ENCODE measurements around the gene STARD8. TPM values are rescaled to one million over a fixed set of nuclear protein-coding genes. Genes with fewer than 3 reads are reported as not detected.
"Not testable (repeated sequence)": the region's sequence is repeated elsewhere in the genome, so short reads cannot be mapped to it uniquely, and the experiment has no call there.

Gene STARD8
- total RNA-seq, 1 donor = 2.0 TPM

DNA sequence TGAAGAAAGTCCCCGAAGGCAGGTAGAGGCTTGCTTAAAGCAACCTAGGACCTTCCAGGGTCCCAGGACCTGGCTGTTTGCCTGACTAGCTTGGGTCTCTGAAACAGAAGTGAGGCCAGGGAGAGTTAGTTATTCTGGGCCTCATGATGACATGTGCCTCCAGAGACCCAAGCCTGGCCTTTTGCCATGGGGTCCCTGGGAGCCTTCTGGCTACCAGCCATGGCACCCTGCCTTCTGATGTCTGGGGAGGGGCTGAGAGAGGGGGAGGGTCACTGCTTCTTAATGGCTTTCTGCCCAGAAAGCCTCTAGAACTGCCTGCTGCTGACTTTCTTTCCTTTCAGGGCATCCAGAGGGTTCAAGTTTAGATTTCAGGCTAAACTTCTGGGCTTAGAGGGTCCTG, 1.0 kb upstream of the STARD8 start:
- Histone ChIP-seq H3K9me3 (ENCODE audit: low read depth, low read length) (no peaks in the 10 kb centered on the region), H3K4me1 (ENCODE audit: insufficient read depth, low read length) (no peaks in the 10 kb centered on the region), H3K4me3 (ENCODE audit: low read length) (no peak overlapping the region), H3K27me3 (ENCODE audit: insufficient read depth, low read length) (no peaks in the 10 kb centered on the region)

DNA sequence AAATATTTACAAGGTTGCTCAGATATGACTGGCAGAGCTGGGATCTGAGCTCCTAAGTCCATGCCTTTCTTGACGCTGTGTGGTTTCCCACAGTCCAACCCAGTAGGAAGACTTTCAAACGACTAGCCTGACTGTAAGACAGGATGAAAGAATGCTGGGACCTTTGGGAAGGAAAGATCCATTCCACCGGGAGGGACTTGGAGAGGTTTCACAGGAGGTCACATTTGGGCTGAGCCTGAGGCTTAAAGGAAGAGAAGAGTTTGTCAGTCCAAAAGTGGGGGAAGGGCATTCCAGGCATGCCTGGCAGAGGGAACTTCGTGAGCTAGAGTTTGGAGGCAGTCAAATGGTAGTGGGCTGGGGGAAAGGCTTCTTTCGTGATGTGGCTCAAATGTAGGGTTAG, 1.5 kb downstream of the STARD8 start:
- Histone ChIP-seq H3K9me3 (ENCODE audit: low read depth, low read length) (no peaks in the 10 kb centered on the region), H3K4me1 (ENCODE audit: insufficient read depth, low read length) (no peaks in the 10 kb centered on the region), H3K4me3 (ENCODE audit: low read length) (no peak overlapping the region), H3K27me3 (ENCODE audit: insufficient read depth, low read length) (no peaks in the 10 kb centered on the region)

DNA sequence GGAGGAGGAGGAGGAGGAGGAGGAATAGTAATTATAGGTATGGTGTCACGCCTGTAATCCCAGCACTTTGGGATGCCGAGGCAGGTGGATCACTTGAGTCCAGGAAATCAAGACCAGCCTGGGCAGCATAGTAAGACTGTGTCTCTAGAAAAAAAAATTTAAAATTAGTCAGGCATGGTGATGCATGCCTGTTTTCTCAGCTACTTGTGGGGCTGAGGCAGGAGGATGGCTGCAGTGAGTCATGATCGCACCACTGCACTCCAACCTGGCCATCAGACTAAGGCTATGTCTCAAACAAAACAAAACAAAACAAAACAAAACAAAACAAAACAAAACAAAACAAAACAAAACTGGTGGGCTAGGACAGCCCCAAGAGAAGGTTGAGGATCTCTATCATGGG, 3.0 kb downstream of the STARD8 start:
- no peaks in the 10 kb centered on the region for H3K4me1 ChIP-seq (ENCODE audit: insufficient read depth, low read length)
- H3K27me3 ChIP-seq (ENCODE audit: insufficient read depth, low read length) = no peaks in the 10 kb centered on the region
- no peaks in the 10 kb centered on the region for H3K9me3 ChIP-seq (ENCODE audit: low read depth, low read length)
- no peak overlapping the region for H3K4me3 ChIP-seq (ENCODE audit: low read length)

DNA sequence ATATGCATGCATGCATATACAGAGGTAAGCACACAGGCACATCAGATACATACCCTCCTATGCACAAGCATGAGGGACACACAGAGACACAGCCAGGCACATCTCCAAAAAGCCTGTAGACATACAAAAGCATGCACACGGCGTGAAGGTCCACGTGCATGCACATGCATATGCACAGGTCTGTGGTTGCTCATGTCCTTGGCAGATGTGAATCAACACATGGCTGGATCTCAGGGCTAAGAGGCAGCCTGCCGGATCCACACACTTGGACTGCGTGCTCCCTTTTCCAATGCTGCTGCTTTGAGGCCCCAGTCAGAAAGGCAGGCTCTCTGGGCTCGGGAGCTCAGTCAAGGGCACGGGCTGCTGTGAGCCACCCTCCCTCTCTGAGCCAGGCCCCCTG, 3.6 kb downstream of the STARD8 start:
- H3K9me3 ChIP-seq (ENCODE audit: low read depth, low read length) = no peaks in the 10 kb centered on the region
- H3K4me3 ChIP-seq (ENCODE audit: low read length) = no peak overlapping the region
- H3K27me3 ChIP-seq (ENCODE audit: insufficient read depth, low read length) = no peaks in the 10 kb centered on the region
- no peaks in the 10 kb centered on the region for H3K4me1 ChIP-seq (ENCODE audit: insufficient read depth, low read length)

DNA sequence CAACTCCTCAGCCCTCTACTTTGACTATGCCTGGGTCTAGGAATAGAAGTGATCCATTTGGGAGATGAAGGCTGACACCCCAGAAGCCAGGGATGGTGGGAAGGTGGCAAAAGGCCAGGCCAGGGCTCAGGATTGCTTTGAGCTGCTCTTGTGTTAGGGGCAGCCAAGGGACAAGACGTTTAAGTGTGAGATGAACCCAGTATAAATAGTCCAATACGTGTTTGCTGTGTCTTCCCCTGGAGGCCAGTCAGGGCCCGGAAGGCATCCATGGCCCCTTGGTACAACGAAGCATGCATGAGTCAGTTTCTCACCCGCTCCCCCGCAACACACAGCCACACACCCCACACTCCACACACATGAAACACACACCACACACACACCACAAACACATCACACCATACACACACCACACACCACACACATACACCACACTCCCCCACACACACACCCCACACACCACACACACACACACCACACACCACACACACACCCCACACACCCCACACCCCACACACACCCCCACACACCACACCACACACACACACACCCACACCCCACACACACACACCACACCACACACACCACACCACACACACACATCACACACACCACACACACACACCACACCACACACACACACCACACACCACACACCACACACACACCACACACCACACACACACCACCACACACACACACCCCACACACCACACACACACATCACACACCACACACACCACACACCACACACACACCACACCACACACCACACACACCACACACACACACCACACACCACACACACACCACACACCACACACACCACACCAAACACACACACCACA, 5.1 kb downstream of the STARD8 start:
- Histone ChIP-seq H3K9me3 (ENCODE audit: low read depth, low read length) (no peaks in the 10 kb centered on the region), H3K4me3 (ENCODE audit: low read length) (no peak overlapping the region), H3K27me3 (ENCODE audit: insufficient read depth, low read length) (no peaks in the 10 kb centered on the region), H3K4me1 (ENCODE audit: insufficient read depth, low read length) (no peaks in the 10 kb centered on the region)

DNA sequence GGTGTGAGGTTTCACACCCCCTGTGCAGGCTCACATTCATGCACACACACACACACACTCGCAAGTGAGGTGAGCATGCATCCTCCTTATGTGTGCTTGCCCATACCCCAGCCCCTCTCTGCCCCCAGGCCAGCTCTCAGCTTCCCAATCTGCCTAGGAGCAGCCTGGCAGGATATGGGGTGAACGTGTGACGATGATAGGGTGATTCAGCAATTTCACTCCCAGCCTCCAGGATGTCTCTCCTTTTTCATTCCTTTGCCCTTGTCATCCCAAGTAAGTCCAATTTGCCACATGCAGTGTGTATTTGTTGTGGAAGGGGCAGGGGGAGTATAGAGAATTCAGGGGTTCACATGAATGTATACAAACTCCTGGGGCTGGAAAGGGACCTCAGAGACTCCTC, 7.2 kb downstream of the STARD8 start:
- Histone ChIP-seq H3K27me3 (ENCODE audit: insufficient read depth, low read length) (no peaks in the 10 kb centered on the region), H3K9me3 (ENCODE audit: low read depth, low read length) (no peaks in the 10 kb centered on the region), H3K4me1 (ENCODE audit: insufficient read depth, low read length) (peaks cover 5% of the 10 kb centered on the region), H3K4me3 (ENCODE audit: low read length) (no peak overlapping the region)

DNA sequence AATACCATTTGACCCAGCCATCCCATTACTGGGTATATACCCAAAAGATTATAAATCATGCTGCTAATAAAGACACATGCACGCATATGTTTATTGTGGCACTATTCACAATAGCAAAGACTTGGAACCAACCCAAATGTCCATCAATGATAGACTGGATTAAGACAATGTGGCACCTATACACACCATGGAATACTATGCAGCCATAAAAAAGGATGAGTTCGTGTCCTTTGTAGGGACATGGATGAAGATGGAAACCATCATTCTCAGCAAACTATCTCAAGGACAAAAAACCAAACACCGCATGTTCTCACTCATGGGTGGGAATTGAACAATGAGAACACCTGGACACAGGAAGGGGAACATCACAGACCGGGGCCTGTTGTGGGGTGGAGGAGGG, 9.0 kb downstream of the STARD8 start:
- H3K9me3 ChIP-seq (ENCODE audit: low read depth, low read length); H3K4me1 ChIP-seq (ENCODE audit: insufficient read depth, low read length); H3K4me3 ChIP-seq (ENCODE audit: low read length); H3K27me3 ChIP-seq (ENCODE audit: insufficient read depth, low read length): not testable (repeated sequence)

DNA sequence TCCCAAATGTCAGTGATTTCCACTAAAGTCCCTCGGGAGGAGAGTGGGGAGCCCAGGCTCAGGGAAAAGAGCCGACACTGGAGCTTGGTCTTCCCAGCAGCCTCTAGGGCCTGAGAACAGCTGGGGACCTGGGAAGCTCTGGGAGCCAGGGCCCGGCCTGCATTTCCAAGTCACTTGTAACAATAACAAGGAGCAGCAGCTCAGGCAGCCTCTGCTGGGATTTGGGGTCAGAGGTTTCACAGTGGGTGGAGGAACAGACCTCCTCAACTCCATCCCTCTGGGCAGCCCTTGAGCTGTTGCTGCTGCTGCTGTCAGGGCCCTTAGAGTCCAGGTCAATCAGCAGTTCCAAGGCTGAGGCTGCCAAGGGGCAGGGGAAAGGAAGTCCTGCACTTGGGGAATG, 11.1 kb downstream of the STARD8 start:
- Histone ChIP-seq H3K9me3 (ENCODE audit: low read depth, low read length) (no peaks in the 10 kb centered on the region), H3K27me3 (ENCODE audit: insufficient read depth, low read length) (no peaks in the 10 kb centered on the region), H3K4me3 (ENCODE audit: low read length) (no peak overlapping the region), H3K4me1 (ENCODE audit: insufficient read depth, low read length) (peaks cover 5% of the 10 kb centered on the region)

DNA sequence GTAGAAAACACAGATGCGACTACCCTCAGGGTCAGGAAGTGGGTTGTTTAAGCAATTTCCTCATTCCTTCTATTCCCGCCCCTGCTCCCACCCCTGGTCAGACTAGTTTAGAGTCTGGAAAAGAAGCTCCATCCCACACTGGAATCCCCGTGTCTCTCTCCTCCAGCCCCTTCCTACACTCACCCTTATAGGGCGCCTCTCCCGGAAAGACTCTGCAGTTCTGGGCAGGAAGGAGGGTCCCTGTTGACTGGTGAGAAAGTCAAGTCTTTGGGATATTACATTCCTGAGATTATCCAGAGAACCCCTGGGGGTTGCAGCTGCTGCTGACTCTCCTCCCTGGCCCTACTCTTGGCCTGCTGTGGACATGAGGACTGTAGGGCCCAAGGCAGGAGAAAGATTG, 11.9 kb downstream of the STARD8 start:
- Histone ChIP-seq H3K9me3 (ENCODE audit: low read depth, low read length) (no peaks in the 10 kb centered on the region), H3K27me3 (ENCODE audit: insufficient read depth, low read length) (no peaks in the 10 kb centered on the region)

DNA sequence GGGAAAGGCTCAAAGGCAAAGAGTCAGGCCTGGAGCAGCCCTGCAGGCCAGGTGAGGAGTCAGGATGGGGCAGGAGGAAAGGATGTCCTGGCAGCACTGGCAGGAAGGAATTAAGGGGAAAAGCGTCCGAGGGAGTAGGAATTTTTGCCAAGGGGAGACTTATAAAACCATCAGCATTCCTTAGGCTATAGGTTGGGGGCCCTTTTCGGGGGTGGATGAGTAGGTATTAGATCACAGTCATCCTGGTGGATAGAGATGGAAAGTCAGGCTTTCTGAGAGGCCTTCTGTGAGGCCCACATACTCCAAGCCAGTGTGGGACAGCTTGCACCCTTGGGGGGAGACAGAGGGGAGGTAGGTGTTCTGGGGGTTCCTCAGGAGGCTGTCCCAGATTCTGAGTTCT, 12.3 kb downstream of the STARD8 start:
- no peak overlapping the region for H3K4me3 ChIP-seq (ENCODE audit: low read length)
- H3K27me3 ChIP-seq (ENCODE audit: insufficient read depth, low read length) = no peaks in the 10 kb centered on the region
- H3K9me3 ChIP-seq (ENCODE audit: low read depth, low read length) = no peaks in the 10 kb centered on the region
- peaks cover 5% of the 10 kb centered on the region for H3K4me1 ChIP-seq (ENCODE audit: insufficient read depth, low read length)

More for the DNA sequence above, 11.9 kb downstream of the STARD8 start:
- peaks cover 5% of the 10 kb centered on the region for H3K4me1 ChIP-seq (ENCODE audit: insufficient read depth, low read length)
- no peak overlapping the region for H3K4me3 ChIP-seq (ENCODE audit: low read length)

DNA sequence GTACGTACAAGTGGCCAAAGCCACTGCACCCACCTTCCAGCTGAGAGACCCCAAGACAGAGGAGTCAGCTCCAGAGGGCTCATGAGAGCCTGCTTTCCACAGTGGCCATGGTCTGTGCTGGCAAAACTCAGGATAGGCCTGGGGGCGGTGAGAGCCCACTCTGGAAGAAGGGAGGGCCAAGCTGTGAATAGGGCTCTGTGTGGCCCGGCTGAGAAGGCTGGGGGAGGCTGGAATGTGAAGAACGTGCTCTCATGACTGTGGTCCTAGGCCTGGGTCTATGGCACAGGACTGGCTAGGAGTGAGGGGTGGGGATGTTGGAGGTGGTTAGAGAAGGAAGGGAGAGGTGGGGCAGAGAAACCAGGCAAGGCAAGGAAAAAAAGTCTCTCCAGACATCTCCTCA, 13.3 kb downstream of the STARD8 start:
- Histone ChIP-seq H3K4me1 (ENCODE audit: insufficient read depth, low read length) (peaks cover 10% of the 10 kb centered on the region), H3K4me3 (ENCODE audit: low read length) (no peak overlapping the region), H3K27me3 (ENCODE audit: insufficient read depth, low read length) (no peaks in the 10 kb centered on the region), H3K9me3 (ENCODE audit: low read depth, low read length) (no peaks in the 10 kb centered on the region)

DNA sequence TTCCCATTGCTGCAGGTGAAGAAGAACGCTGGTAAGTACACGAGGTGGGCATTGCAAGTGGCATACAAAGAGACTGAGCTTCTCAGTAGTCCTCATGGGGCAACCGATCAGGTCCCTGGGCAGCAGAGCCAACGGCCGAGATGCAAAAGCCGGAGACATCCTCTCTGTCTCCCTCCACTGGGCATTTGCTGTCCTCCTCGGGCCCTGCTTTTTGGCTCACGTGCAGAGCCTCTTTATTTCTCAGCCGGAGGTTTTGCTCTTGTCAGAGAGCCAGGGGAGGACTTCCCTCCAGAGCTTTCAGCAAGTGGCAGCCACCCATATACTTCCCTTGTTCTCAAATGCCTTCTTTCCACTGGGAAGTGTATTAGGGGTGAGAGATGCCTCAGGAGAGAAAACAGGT, 18.0 kb downstream of the STARD8 start:
- Histone ChIP-seq H3K9me3 (ENCODE audit: low read depth, low read length) (no peaks in the 10 kb centered on the region), H3K4me3 (ENCODE audit: low read length) (no peak overlapping the region), H3K27me3 (ENCODE audit: insufficient read depth, low read length) (no peaks in the 10 kb centered on the region), H3K4me1 (ENCODE audit: insufficient read depth, low read length) (peaks cover 11% of the 10 kb centered on the region)

DNA sequence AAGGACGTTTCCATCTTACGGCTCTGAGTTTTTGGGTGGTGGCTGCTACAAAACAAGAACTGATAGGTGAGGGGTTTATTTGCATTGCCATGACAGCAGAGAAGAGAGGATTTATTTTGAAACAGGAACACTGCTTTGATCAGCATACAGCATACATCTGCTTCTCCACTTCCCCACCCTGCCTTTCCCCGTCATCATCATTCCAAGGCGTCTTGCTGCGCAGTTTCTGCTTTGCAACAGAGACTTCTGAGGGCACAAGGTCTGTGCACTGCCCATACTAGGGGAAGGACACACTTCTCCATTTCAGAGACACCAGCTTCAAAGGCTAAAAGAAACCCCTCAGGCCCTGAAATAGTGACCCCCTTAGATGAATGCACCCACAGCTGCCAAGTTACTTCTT, 19.1 kb downstream of the STARD8 start:
- H3K4me3 ChIP-seq (ENCODE audit: low read length) = no peak overlapping the region
- peaks cover 11% of the 10 kb centered on the region for H3K4me1 ChIP-seq (ENCODE audit: insufficient read depth, low read length)
- H3K27me3 ChIP-seq (ENCODE audit: insufficient read depth, low read length) = no peaks in the 10 kb centered on the region
- H3K9me3 ChIP-seq (ENCODE audit: low read depth, low read length) = no peaks in the 10 kb centered on the region

DNA sequence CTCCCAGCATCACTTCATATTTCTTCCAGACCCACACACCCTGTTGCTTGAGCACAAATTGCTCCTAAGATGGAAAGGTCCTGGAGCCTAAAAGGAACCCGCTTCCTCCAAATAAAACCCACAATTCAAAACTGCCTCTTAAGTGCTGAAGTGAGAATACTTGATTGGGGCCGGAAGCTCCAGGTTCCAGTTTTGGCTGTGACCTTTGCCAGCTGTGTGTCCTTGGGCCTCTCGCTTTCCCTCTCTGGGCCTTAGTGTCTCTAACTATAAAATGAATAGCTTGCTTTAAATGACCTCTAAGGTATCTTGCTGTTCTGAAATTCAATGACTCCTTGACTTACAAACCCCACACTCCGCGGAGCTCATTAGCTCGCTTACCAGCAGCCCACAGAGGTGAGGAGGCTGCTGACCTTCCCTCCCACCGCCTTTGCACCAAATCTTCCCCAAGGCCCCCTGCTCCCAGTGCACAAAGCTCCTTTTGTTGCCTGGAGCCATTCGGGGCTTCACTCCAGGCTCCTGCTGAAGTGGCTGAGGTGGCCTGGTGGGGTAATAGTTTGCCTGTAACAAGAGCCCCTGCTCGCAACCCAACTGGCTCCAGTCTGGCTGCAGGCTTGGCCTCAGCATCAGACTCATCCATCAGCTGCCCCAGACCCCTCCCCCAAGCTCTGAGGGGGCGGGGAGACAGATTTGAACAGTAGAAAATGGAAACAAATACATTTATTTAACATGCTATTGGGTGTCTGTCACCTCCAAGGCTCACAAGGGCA, 21.8 kb downstream of the STARD8 start:
- Histone ChIP-seq H3K4me3 (ENCODE audit: low read length) (no peak overlapping the region), H3K27me3 (ENCODE audit: insufficient read depth, low read length) (no peaks in the 10 kb centered on the region), H3K9me3 (ENCODE audit: low read depth, low read length) (no peaks in the 10 kb centered on the region), H3K4me1 (ENCODE audit: insufficient read depth, low read length) (peaks cover 11% of the 10 kb centered on the region)

DNA sequence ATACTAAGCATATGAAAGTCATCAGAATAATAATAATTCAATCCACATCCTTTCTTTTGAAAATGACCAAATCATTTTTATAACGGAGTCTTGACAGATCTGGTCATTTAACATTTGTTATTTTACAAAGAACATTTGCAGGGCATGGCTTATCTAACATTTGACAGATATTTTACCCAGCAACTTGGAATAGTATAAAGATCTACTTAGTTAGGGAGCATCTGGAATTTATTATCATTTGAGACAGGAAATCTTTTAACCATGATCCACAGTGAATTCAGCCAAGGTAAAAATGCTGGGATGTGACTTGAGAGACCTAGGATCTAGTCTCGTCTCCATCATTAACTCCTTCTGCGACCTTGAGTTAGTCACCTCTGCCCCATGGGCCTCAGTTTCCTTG, 22.4 kb downstream of the STARD8 start:
- Histone ChIP-seq H3K27me3 (ENCODE audit: insufficient read depth, low read length) (no peaks in the 10 kb centered on the region), H3K9me3 (ENCODE audit: low read depth, low read length) (no peaks in the 10 kb centered on the region), H3K4me3 (ENCODE audit: low read length) (no peak overlapping the region), H3K4me1 (ENCODE audit: insufficient read depth, low read length) (peaks cover 11% of the 10 kb centered on the region)

DNA sequence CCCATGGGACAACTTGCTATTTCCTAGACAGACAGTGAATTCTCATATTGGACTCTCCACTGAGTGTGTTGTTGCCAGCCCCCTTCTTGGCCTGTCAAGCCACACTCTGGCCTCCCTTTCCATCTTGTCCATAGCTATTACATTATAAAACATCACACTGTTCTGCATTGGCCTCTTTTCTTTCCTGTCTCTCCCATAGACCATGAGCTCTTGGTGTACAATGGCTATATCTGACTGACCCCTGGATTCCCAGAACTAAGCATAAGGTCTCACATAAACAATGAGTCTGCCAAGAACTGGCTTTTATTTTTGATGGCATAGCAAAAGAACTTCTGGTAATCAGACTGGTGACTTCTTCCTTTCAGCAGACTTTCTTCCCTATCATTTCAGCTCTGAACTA, 23.8 kb downstream of the STARD8 start:
- Histone ChIP-seq H3K4me1 (ENCODE audit: insufficient read depth, low read length) (peaks cover 1% of the 10 kb centered on the region), H3K4me3 (ENCODE audit: low read length) (no peak overlapping the region), H3K9me3 (ENCODE audit: low read depth, low read length) (no peaks in the 10 kb centered on the region), H3K27me3 (ENCODE audit: insufficient read depth, low read length) (no peaks in the 10 kb centered on the region)
